Activated CD8-positive, alpha-beta memory T cell treated with anti-CD3 and anti-CD28 coated beads for 36 hours (primary cell): ENCODE measurements around the gene KRABD2. TPM values are rescaled to one million over a fixed set of nuclear protein-coding genes. Genes with fewer than 3 reads are reported as not detected.

Experiments used
- CTCF ChIA-PET: fragments of 350-600 bp; sonication (Branson Sonifier 250); formaldehyde crosslinking; loops from one replicate; lab custom pipeline; 2021; ENCODE audit warnings: antibody characterized with exemption; lab: Charles Lee
- POLR2A ChIA-PET: fragments of 350-600 bp; sonication (Branson Sonifier 250); formaldehyde crosslinking; loops from one replicate; lab custom pipeline; 2021; ENCODE audit warnings: antibody characterized with exemption; lab: Charles Lee
- total RNA-seq, 2 experiments: library from RNA; stranded (reverse); gene quantifications; one replicate each; pipeline ENCODE4 v1.2.3, GENCODE V29; 2021

KRABD2 gene

GRCh38 chr17:8337802-8338752, 38.4 kb downstream of the KRABD2 start:
- ChIA-PET POLR2A (no interaction called here), CTCF (interaction anchor here (0.6 kb wide), 1 partner anchor 839 kb away, joined by 5 read pairs; no protein-coding TSS in a partner anchor)

- CTCF ChIA-PET: interaction anchor here (1.8 kb wide), 1 partner anchor 84 kb away, joined by 3 read pairs; the partner anchor contains the start of gene PFAS
- POLR2A ChIA-PET: no interaction called here
Measured at GRCh38 chr17:8333281-8333680, 43.2 kb downstream of the KRABD2 start.

GRCh38 chr17:8332688-8333087, 43.8 kb downstream of the KRABD2 start:
- CTCF ChIA-PET: interaction anchor here (1.5 to 1.8 kb wide), 2 partner anchors 13 to 83 kb away, joined by 3 read pairs; partner anchors contain the start of gene PFAS
- POLR2A ChIA-PET: no interaction called here

GRCh38 chr17:8332128-8332527, 44.4 kb downstream of the KRABD2 start:
- CTCF ChIA-PET: interaction anchor here (1.5 to 1.8 kb wide), 2 partner anchors 12 to 83 kb away, joined by 3 read pairs; partner anchors contain the start of gene PFAS
- POLR2A ChIA-PET: interaction anchor here (0.6 kb wide), 2 partner anchors 28 to 315 kb away, joined by 3 to 4 read pairs; no protein-coding TSS in a partner anchor

- ChIA-PET POLR2A (interaction anchor here (1.2 kb wide), 1 partner anchor 55 kb away, joined by 7 read pairs; no protein-coding TSS in a partner anchor), CTCF (interaction anchor here (1.1 kb wide), 1 partner anchor 24 kb away, joined by 3 read pairs; no protein-coding TSS in a partner anchor)
Measured at GRCh38 chr17:8327303-8327649, 49.2 kb downstream of the KRABD2 start.

Other genes starting within 250 kb of the KRABD2 start
- gene PER1, start 224.3 kb downstream of the KRABD2 start, total RNA-seq: 10 to 100 TPM; 43.1 to 45.4 TPM
- gene VAMP2, start 213.8 kb downstream of the KRABD2 start, total RNA-seq: 10 to 100 TPM; 26.3 to 26.6 TPM
- gene TMEM107, start 200.3 kb downstream of the KRABD2 start, total RNA-seq: 10 to 100 TPM; 20.2 to 21.0 TPM
- gene BORCS6, start 186.5 kb downstream of the KRABD2 start, total RNA-seq: 1 to 10 TPM; 6.6 to 7.0 TPM
- 100 to 1,000 TPM; 112 to 117 TPM for gene AURKB, start 166.1 kb downstream of the KRABD2 start, total RNA-seq
- gene CTC1, start 128.6 kb downstream of the KRABD2 start, total RNA-seq: 10 to 100 TPM; 58.7 to 60.7 TPM
- gene PFAS, start 127.4 kb downstream of the KRABD2 start, total RNA-seq: 100 to 1,000 TPM; 191 to 203 TPM
- 10 to 100 TPM; 65.8 to 66.1 TPM for gene RANGRF, start 88.0 kb downstream of the KRABD2 start, total RNA-seq
- 1 to 10 TPM; 3.6 to 4.1 TPM for gene SLC25A35, start 81.3 kb downstream of the KRABD2 start, total RNA-seq
- gene ARHGEF15, start 66.5 kb downstream of the KRABD2 start, total RNA-seq: not detected
- not detected for gene ODF4, start 36.9 kb downstream of the KRABD2 start, total RNA-seq
- 1,000 to 10,000 TPM; 2,480 to 2,528 TPM for gene RPL26, start 6.5 kb upstream of the KRABD2 start, total RNA-seq
- not detected for gene RNF222, start 21.1 kb upstream of the KRABD2 start, total RNA-seq
- gene NDEL1, start 59.2 kb upstream of the KRABD2 start, total RNA-seq: 10 to 100 TPM; 49.5 to 52.4 TPM